Spinal cord (tissue), 10 donors: ENCODE data around the gene LHX3. TPM values are rescaled to one million over a fixed set of nuclear protein-coding genes. Genes with fewer than 3 reads are reported as not detected.

Experiments used
- DNase-seq, 6 donors: peaks; one replicate each; pipeline versions ENCODE4 v3.0.0 to v3.0.0-alpha.2; 2013 to 2015; ENCODE audit warnings: low spot score in 6 of 6, low read depth in 4 of 6
- H3K27ac ChIP-seq: one replicate; pipeline ENCODE4 v1.5.1; 2013; ENCODE audit warnings: low read depth, low read length, control low read depth
- H3K27me3 ChIP-seq: one replicate; pipeline ENCODE4 v1.6.1; 2013; ENCODE audit warnings: low read length; ENCODE audit not compliant: control insufficient read depth, insufficient read depth
- H3K36me3 ChIP-seq: one replicate; pipeline ENCODE4 v1.6.1; 2013; ENCODE audit warnings: low read length; ENCODE audit not compliant: control insufficient read depth, insufficient read depth
- H3K4me1 ChIP-seq: one replicate; pipeline ENCODE4 v1.6.1; 2013; ENCODE audit warnings: low read length; ENCODE audit not compliant: control insufficient read depth, insufficient read depth
- H3K4me3 ChIP-seq: one replicate; pipeline ENCODE4 v1.5.1; 2013; ENCODE audit warnings: low read depth, low read length, control low read depth
- H3K9me3 ChIP-seq: one replicate; pipeline ENCODE4 v1.6.1; 2013; ENCODE audit warnings: low read length; ENCODE audit not compliant: control insufficient read depth, insufficient read depth
- WGBS: methylation state at CpG from one replicate; pipeline ENCODE4 v1.1.5; 2013; ENCODE audit warnings: missing lambda C conversion rate; ENCODE audit not compliant: insufficient coverage; 5-methylcytosine and 5-hydroxymethylcytosine counted together
- polyA plus RNA-seq, 2 donors: library from polyadenylated mRNA; unstranded; fragments of 120-200 nt; gene quantifications; one replicate each; pipeline ENCODE4 v1.2.1, GENCODE V29; 2013; ENCODE audit not compliant: insufficient read length in 2 of 2
- total RNA-seq, 2 donors: library from RNA; depleted of rRNA in 1 of 2; stranded (reverse); fragments of 120-200 nt in 1 of 2; fragments of >200 nt in 1 of 2; gene quantifications; one replicate each; pipeline versions ENCODE4 v1.2.3 to v1.2.4, GENCODE V29; 2013 to 2014
- donor health status: healthy.

LHX3 gene
- total and polyA plus RNA-seq, 4 donors: 0.50 to 2.7 (median 1.5) TPM; not detected in 1

DNA sequence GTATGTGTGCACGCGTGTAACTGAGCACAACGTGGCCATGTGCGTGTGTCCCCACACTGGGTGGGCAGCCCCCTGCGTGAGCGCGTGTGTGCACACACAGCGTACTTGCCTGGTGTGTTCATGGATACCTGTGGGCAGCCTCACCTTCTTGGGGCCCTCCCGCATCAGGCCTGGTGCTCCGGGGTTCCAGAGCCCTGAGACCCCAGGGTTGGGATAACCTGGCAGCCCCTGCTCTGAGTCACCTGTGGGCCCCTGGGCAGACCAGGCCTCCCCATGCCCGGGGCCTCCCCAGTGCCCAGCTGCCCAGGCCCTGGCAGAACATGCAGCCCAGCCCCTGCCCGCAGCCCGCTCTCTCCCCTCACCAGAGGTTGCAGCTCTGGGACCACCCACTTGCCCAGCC lies 25.2 kb downstream of the LHX3 start:
- H3K4me3 ChIP-seq: no peak overlapping the region

DNA sequence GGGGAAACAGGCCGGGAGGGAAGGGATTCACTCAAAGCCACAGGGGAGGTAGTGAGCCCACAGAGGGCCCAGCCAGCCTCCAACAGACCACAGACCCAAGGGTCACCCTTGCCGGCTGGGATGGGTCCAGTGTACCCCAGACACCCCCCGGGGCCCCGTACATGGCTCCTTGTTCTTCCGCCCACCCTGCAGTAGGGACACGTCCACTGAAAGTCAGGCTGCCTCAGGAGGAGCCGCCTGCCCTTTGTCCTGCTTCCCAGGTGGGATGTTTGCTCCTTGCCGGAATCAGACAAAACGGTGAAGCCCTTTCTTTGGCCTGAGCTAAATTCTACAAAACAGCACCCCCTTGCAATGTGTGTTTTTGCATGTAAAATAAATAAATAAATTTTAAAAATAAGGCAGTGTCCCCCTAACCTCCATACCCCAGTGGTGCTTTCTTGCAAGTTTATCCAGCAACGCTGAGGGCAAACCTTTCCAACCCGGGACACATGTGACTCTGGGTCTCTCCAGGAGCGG lies 25.8 kb downstream of the LHX3 start:
- H3K27me3 ChIP-seq: no peaks in the 10 kb centered on the region
- H3K9me3 ChIP-seq: no peaks in the 10 kb centered on the region
- 67% methylated on average over 3 of the region's 12 CpGs for WGBS
- H3K4me3 ChIP-seq: no peak overlapping the region
- DNase-seq: no peak
- no peaks in the 10 kb centered on the region for H3K36me3 ChIP-seq
- no peak overlapping the region for H3K27ac ChIP-seq
- peaks cover 39% of the 10 kb centered on the region for H3K4me1 ChIP-seq

More for the DNA sequence above, 25.2 kb downstream of the LHX3 start:
- no peaks in the 10 kb centered on the region for H3K9me3 ChIP-seq
- no peaks in the 10 kb centered on the region for H3K36me3 ChIP-seq
- DNase-seq: no peak
- 87% methylated on average over 13 of the region's 13 CpGs for WGBS
- H3K4me1 ChIP-seq: peaks cover 39% of the 10 kb centered on the region
- H3K27ac ChIP-seq: no peak overlapping the region
- H3K27me3 ChIP-seq: no peaks in the 10 kb centered on the region

- H3K27me3 ChIP-seq: no peaks in the 10 kb centered on the region
- no peak for DNase-seq
- peaks cover 39% of the 10 kb centered on the region for H3K4me1 ChIP-seq
Measured at GRCh38 chr9:136178773-136179075, 26.2 kb downstream of the LHX3 start.

DNA sequence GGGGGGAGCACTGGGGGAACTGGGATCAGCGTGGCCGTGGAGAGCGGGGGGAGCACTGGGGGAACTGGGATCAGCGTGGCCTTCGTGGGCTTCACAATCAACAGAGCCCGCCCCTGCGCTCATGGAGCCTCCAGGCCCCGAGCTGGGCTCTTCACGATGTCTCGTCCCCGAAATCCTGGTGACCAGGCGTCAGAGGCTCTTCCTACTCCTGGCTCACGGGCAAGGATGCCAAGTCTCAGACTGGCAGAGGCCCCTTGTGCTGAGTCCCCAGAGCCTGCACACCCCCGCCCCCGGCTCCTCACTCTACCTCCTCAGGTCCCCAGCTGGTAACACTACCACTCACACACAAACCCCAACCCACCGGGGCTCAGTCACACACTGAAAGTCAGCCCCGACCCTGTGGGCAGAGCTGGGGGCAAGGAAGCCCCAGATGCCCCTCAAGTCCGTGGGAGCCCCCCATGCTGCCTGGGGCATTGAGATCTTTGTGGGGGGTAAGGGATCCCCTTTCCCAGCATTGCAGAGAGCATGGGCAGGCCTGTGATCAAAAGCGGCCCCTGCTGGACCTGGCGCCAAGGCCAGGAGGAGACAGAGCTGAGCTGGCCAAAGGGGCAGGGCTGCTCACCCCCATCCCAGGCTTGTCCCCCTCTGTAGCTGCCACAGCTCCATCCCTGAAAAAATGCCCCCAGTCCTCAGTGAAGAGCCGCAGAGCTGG lies 26.7 kb downstream of the LHX3 start:
- peaks cover 39% of the 10 kb centered on the region for H3K4me1 ChIP-seq
- WGBS: 90% methylated on average over 18 of the region's 21 CpGs

More at GRCh38 chr9:136178773-136179075, 26.2 kb downstream of the LHX3 start:
- 56% methylated on average over 7 of the region's 8 CpGs for WGBS
- H3K9me3 ChIP-seq: no peaks in the 10 kb centered on the region
- H3K4me3 ChIP-seq: no peak overlapping the region
- H3K36me3 ChIP-seq: no peaks in the 10 kb centered on the region
- no peak overlapping the region for H3K27ac ChIP-seq

DNA sequence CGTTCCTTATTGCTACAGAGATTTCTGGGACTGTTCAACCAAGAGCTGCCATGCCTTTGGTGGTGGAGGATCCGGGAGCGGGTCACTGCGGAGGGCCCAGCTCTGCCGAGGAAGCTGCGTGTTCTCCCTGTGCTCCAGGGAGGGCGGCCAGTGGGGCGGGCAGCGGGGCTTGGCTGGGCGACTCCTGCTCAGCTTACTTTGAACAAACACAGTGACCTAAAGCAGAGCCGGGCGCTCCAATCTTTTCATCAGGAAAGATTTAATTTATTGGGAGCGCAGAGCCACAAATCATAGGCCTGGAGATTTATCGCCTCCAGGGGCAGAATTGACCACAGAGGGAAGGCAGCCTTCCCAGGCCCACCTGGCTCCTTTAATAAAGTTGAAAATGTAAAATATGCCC lies 27.7 kb downstream of the LHX3 start:
- H3K27me3 ChIP-seq: no peaks in the 10 kb centered on the region
- WGBS: 74% methylated on average over 12 of the region's 14 CpGs
- no peak overlapping the region for H3K27ac ChIP-seq
- peaks cover 39% of the 10 kb centered on the region for H3K4me1 ChIP-seq
- no peak for DNase-seq
- H3K36me3 ChIP-seq: no peaks in the 10 kb centered on the region
- no peaks in the 10 kb centered on the region for H3K9me3 ChIP-seq
- H3K4me3 ChIP-seq: no peak overlapping the region

More for the DNA sequence above, 26.7 kb downstream of the LHX3 start:
- DNase-seq: no peak
- Histone ChIP-seq H3K9me3 (no peaks in the 10 kb centered on the region), H3K27ac (no peak overlapping the region), H3K36me3 (no peaks in the 10 kb centered on the region), H3K4me3 (no peak overlapping the region), H3K27me3 (no peaks in the 10 kb centered on the region)

DNA sequence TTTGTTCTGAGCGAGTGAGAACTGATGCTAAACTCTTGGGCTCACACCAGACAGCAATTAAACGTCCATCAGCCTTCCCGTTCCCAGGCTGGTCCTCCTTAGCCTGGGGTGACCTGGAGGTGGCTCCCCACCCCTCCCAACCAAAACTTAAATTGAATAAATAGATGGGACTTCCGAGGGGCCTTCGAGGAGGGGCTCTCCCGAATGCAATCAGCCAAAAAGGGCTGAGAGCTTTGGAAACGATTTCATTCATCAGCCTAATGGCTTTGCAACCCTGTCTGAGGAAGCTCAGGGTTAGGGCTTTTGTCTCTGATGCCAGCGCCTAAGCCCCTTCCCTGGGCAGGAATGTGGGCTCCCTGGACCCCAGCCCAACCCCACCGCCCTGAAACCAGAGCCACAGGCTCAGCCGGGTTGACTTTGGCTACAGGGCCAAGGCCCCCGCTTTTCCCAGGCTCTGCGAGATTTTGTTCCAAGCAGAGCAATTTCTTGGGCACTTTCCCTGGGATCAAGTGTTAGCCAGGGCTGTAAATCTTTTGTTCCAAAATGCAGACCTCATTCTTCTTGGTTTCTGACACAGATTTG lies 29.2 kb downstream of the LHX3 start:
- Histone ChIP-seq H3K36me3 (no peaks in the 10 kb centered on the region), H3K4me3 (no peak overlapping the region), H3K27ac (no peak overlapping the region), H3K9me3 (no peaks in the 10 kb centered on the region), H3K27me3 (no peaks in the 10 kb centered on the region), H3K4me1 (peaks cover 48% of the 10 kb centered on the region)
- DNase-seq: peak in 2 of 6 donors; percentile 10 to 66
- 30% methylated on average over 11 of the region's 12 CpGs for WGBS

GRCh38 chr9:136174779-136175615 lies 29.9 kb downstream of the LHX3 start:
- Histone ChIP-seq H3K36me3 (no peaks in the 10 kb centered on the region), H3K9me3 (no peaks in the 10 kb centered on the region), H3K27ac (peak overlapping the region; percentile 47), H3K27me3 (no peaks in the 10 kb centered on the region), H3K4me1 (peaks cover 48% of the 10 kb centered on the region), H3K4me3 (no peak overlapping the region)
- WGBS: 53% methylated on average over 8 of the region's 8 CpGs
- no peak for DNase-seq

GRCh38 chr9:136173648-136174290 lies 31.2 kb downstream of the LHX3 start:
- H3K9me3 ChIP-seq: no peaks in the 10 kb centered on the region
- peaks cover 45% of the 10 kb centered on the region for H3K4me1 ChIP-seq
- no peak overlapping the region for H3K27ac ChIP-seq
- H3K36me3 ChIP-seq: no peaks in the 10 kb centered on the region
- H3K4me3 ChIP-seq: no peak overlapping the region
- H3K27me3 ChIP-seq: no peaks in the 10 kb centered on the region
- DNase-seq: no peak
- WGBS: 81% methylated on average over 12 of the region's 14 CpGs

- H3K4me1 ChIP-seq: peaks cover 36% of the 10 kb centered on the region
- no peaks in the 10 kb centered on the region for H3K36me3 ChIP-seq
- no peak overlapping the region for H3K4me3 ChIP-seq
- H3K27ac ChIP-seq: no peak overlapping the region
- H3K9me3 ChIP-seq: no peaks in the 10 kb centered on the region
- no peak for DNase-seq
- no peaks in the 10 kb centered on the region for H3K27me3 ChIP-seq
- 78% methylated on average over 15 of the region's 16 CpGs for WGBS
Measured at GRCh38 chr9:136172412-136173079, 32.4 kb downstream of the LHX3 start.
